Myocyte (in vitro differentiated cells): ENCODE data around the gene RANBP10. TPM values are rescaled to one million over a fixed set of nuclear protein-coding genes. Genes with fewer than 3 reads are reported as not detected.
"Not testable (repeated sequence)": the region's sequence is repeated elsewhere in the genome, so short reads cannot be mapped to it uniquely, and the experiment has no call there.

Source experiments
- DNase-seq: peaks from one replicate; pipeline ENCODE4 v3.0.0-alpha.2; 2012; ENCODE audit warnings: low read depth
- polyA plus RNA-seq: library from polyadenylated mRNA; unstranded; fragments of >200 nt; gene quantifications from one replicate; pipeline ENCODE4 v1.2.1, GENCODE V29; 2012; ENCODE audit warnings: missing spikeins
- total RNA-seq: library from RNA; depleted of rRNA; stranded (reverse); fragments of >200 nt; gene quantifications from 2 replicates; pipeline ENCODE4 v1.2.3, GENCODE V29; 2014

RANBP10 gene
- 6.9 and 9.4 TPM in 2 replicates for total RNA-seq
- 10.8 TPM for polyA plus RNA-seq

DNA sequence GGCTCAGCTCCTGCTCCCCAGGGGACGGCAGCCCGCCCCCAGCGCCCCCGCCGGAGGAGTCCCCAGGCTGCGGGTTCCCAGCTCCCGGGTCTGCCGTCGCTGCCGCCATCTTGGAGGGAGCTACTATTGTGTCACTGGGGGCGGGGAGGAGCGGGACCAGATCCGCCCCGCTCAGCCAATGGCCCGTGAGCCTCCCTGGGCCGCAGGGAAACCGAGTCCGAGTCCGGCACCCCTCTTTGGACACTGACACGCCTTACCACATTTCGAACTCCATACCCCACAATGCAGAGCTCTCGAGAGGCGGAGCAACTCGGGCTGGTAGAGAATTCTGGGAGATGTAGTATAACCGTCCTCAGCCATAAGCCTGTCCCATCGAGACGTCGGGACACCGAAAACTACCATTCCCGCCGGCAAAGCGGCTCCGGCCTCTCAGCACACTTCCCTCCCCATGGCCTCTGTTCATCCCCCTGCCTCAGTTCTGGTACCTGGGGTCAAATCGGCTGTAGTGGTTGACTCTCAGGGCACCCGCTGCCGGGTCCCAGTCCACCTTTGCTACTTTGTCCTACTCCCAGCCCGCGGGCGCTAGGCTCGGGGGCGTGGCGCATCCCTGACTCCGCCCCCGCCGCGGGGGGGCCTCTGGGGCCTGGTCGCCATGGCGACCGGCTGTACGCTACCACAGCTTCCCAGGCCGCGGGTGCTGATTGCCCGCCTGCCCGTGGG, at the start of gene RANBP10, which contains the start of gene TSNAXIP1:
Gene RANBP10 (minus strand): TSS at position 133 of the 720 bp plus-strand sequence. CDS start 24 bp downstream, at position 109.
Gene TSNAXIP1 (plus strand): TSS at position 462 of the 720 bp plus-strand sequence. CDS start 261 bp downstream, outside the sequence.
- DNase-seq, result peak; percentile 100

GRCh38 chr16:67855789-67856188, 49.4 kb upstream of the RANBP10 start:
- DNase-seq, result no peak

- no peak for DNase-seq
Measured at GRCh38 chr16:67853670-67854069, 47.3 kb upstream of the RANBP10 start.

DNA sequence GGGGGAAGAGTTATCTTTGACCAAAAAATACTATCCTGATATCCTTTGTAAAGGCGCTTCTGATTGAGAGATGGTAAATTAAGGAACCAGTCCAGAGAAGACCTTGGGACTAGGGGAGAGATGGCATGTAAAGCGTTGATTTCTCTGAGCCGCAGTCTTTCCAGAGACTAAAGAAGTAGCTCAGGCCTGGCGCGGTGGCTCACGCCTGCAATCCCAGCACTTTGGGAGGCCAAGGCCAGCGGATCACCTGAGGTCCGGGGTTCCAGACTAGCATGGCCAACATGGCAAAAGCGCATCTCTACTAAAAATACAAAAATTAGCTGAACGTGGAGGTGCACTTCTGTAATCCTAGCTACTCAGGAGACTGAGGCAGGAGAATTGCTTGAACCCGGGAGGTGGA, 41.8 kb upstream of the RANBP10 start:
- DNase-seq, result no peak

- peak; percentile 40 for DNase-seq
Measured at GRCh38 chr16:67847064-67847861, 40.9 kb upstream of the RANBP10 start, which contains the start of gene CENPT. Gene CENPT, minus strand, starts transcription at chr16:67847693. Its CDS starts 13,834 bp downstream, at chr16:67833859.

DNA sequence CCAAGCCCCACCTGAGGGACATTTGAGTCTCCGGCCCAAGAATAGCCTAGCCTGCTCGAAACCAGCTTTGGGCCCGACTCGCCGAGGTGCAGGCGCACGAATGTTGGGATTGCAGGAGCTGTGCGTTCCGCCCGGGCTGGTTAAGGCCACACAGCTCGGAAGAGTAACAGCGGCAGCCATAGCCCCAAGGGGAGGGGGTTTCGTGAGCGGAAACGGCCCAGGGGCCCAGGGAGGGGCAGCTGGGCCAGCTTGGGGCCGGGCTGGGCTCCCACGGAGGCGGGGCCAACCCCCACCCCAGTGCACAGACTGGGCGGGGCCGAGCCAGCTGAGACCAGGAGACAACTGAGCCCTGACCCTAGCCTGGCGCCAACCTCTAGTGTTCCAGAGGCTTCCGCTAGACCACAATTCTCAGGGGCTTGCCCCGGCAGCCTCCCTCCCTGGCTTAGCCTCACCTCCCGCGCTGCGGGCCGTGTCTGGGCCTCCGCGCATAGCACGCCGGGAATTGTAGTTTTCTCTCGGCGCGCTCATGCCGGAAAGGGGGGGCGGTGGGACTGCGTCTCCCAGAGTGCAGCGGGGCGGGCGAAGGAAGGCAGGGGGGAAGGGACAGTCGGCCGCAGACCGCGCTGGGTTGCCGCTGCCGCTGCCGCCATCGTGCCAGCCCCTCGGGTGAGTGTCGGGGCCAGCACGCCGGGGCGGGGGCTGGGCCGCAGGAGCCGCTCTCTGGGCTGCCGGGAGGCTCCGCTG, 40.1 kb upstream of the RANBP10 start, which contains the start of gene NUTF2:
Gene NUTF2 (plus strand): TSS at position 614 of the 744 bp plus-strand sequence. CDS start 18,198 bp downstream, outside the sequence.
- peak; percentile 98 for DNase-seq

- DNase-seq, result no peak
Measured at GRCh38 chr16:67846063-67846319, 39.6 kb upstream of the RANBP10 start.

DNA sequence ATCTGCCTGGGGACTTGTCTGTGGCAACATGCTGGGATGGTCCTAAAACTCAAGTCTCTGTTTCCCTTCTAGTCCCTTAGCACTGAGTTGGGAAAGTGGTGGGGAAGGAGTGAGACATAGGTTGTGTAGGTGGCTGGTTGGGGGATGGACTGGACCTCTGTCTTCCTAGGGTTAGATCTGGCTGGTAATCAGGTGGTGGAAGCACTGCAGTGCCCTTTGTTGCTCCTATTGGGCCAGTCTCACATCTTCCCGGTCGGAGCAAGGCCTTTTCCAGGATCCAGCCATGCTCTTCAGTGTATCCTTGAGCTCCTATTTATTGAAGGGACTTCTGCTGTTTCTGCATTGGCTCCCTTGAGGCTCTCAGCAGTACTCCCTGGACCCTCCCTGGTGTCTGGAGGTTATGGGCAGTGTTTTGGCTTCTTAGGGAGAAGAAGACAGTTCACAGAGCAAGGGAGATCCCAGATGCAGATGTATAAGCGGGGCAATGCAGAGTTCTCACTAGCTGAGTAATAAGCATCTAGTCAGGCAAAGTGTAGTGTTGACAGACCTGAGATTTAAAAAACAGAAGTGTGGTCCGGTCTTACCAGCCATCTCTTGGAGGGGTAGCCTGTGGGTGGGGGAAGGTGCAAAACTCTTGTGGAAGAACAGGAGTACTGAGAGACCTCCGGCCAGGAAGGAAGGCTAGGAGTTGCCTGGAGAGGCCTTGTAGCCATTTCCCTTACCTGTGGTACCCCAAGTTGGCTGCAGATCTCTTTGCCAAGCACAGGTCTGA, 39.1 kb upstream of the RANBP10 start:
- no peak for DNase-seq

- DNase-seq, result no peak
Measured at GRCh38 chr16:67844497-67844896, 38.1 kb upstream of the RANBP10 start.

DNA sequence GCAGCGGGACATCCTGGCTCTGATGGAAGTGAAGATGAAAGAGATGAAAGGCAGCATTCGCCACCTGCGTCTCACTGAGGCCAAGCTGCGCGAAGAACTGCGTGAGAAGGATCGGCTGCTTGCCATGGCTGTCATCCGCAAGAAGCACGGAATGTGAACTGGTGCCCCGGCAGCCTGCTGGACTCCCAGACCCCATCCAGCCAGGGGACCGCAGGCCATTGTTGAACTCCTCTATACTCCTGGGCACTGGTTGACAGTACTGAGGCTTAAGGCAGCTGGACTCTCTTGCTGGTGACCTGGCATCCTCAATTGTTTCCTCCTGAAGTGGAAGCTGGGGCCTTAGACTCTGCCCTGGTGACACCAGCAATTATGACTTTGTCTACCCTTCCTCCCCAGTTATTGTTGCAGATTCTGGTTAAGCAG, 37.0 kb upstream of the RANBP10 start:
- no peak for DNase-seq

- peak; percentile 45 for DNase-seq
Measured at GRCh38 chr16:67842509-67843342, 36.4 kb upstream of the RANBP10 start.

DNA sequence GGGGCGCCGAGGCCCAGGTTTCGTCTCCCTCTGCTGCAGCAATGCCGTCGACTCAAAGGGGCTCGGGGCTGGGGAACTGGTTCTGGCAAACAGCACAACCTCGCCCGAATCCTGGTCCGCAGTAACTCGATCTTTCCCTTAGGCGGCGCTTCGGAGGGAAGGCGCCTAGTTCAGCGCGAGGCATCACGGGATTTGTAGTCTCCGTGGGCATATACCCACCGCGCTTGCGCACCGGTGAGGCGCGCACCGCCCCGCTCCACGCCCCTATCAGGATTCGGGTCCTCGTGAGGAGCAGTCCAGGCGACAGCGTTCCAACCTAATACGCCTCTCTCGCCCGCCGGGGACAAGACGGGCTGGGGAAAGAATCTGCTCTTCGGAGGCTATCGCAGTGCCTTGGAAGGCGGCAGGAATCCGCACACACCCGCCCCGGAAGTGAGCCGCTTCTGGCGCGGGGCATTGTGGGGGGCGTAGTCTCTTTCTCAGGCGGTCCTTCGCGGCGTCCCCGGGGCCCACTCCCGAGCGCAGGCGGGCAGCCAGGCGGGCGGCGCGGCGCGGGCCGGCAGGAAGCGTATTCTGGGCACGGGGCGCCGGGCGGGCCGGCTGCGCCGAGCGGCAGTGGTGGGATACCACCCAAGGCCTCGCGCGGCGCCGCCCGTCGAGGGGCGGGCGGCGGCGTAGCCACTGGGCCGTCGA, 35.6 kb upstream of the RANBP10 start, which contains the start of gene THAP11:
Gene THAP11 (plus strand): TSS at position 505 of the 693 bp plus-strand sequence. CDS start 235 bp downstream, outside the sequence.
- peak; percentile 97 for DNase-seq

GRCh38 chr16:67841198-67841815, 34.9 kb upstream of the RANBP10 start:
- no peak for DNase-seq

- DNase-seq, result no peak
Measured at GRCh38 chr16:67837811-67838210, 31.5 kb upstream of the RANBP10 start.

GRCh38 chr16:67837190-67837589, 30.8 kb upstream of the RANBP10 start:
- not testable (repeated sequence) for DNase-seq

- DNase-seq, result no peak
Measured at GRCh38 chr16:67834242-67834614, 27.9 kb upstream of the RANBP10 start.

DNA sequence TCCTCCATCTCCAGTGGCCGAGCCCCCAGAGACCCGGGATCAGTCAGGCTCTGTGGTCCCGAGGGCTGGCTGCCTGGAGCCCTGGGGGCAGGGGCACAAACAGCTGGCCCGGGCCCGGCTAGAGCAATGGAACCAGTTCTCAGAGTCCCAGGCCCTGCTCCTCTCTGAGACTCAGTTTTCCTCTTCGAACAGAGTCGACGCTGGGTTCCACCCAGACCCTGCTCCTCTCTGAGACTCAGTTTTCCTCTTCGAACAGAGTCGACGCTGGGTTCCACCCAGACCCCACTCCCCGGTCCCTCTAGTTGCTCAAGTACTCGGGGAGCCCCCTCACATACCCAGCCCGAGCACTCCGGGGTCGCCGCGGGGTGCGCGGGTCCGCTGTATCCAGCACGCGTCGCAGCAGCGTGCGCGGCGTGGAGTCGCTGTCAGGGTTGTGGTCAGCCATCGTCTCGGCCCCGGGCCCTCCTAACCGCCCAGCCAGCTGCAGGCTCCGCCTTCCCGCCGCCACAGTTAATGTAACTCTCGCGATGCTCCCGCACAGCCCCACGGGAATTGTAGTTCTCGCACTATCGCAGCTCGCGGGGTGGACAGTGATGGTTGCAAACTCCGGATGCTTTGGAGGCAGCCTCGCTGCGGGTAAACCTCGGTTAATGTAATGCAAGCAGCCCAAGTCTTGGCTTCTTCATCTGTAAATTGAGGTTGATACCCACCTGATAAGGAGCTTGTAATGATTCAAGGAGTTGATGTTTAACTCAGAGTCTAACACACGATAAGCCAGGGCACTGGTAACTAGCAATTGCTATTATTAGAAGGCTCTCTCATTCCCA, 27.3 kb upstream of the RANBP10 start:
- peak; percentile 94 for DNase-seq

GRCh38 chr16:67833030-67833414, 26.7 kb upstream of the RANBP10 start:
- DNase-seq, result peak; percentile 68
